Progenitor cell of endocrine pancreas (in vitro differentiated cells): ENCODE measurements around the gene GABRB3. TPM values are rescaled to one million over a fixed set of nuclear protein-coding genes. Genes with fewer than 3 reads are reported as not detected.

Experiments used
- DNase-seq: peaks from one replicate; pipeline ENCODE4 v3.0.0; 2021; ENCODE audit warnings: low spot score; ENCODE audit not compliant: unreplicated experiment
- H3K27ac Mint-ChIP-seq: 2 replicates; pipeline ENCODE4 v1.8.0; 2021; ENCODE audit warnings: mild to moderate bottlenecking, moderate library complexity, mixed read lengths
- H3K27me3 Mint-ChIP-seq: 2 replicates; pipeline ENCODE4 v1.8.0; 2021; ENCODE audit warnings: mixed read lengths
- H3K36me3 Mint-ChIP-seq: 2 replicates; pipeline ENCODE4 v1.8.0; 2022; ENCODE audit warnings: mixed read lengths; ENCODE audit not compliant: insufficient read depth
- H3K4me1 Mint-ChIP-seq: 2 replicates; pipeline ENCODE4 v1.8.0; 2021; ENCODE audit warnings: low read depth, mixed read lengths
- H3K4me3 Mint-ChIP-seq: 2 replicates; pipeline ENCODE4 v1.8.0; 2021; ENCODE audit warnings: low read depth, mild to moderate bottlenecking, moderate library complexity, mixed read lengths
- H3K9me3 Mint-ChIP-seq: 2 replicates; pipeline ENCODE4 v1.8.0; 2021; ENCODE audit warnings: low read depth, mixed read lengths
- CTCF ChIP-seq: fragments of 200-600 bp; sonication (generic); IDR thresholded peaks from one replicate; pipeline ENCODE4 v1.5.0; 2021; ENCODE audit warnings: antibody characterized with exemption, mild to moderate bottlenecking; ENCODE audit not compliant: unreplicated experiment
- total RNA-seq: library from RNA; stranded (reverse); gene quantifications from 2 replicates; pipeline ENCODE4 v1.2.1, GENCODE V29; 2021

Gene GABRB3
- total RNA-seq, 1 donor from 2014 or later, result 20.9 TPM

DNA sequence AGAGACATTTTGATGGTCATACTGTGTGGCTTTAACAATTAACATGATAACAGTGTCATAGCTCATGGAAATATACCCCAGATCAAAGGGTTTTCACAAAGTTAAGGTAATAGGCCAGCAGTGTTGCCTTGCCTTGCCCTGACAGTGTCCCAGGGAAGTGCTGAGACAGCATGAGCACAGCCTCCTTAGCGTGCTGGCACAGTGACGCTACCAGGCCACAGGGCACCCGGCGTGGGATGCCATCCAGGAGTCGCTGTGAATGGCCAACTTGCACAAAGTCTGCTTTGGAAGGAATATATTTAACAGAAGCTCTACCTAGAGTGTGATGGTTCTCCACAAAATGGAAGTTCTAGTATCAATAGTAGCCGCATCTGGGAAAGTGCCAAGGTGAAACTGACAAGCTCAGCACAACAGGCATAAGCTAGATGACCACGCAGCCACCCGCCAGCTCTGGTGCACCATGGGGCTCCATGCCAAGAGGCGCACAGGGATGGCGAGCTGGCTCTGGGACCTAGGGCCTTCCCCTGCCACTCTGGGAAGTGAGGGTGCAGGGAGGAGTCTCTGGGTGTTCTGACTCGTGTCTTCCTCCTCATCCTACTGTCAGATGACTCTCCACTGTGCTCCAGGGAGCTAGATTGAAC lies 86.2 kb downstream of the GABRB3 start:
- H3K4me1 Mint-ChIP-seq, result no peaks in the 10 kb centered on the region
- DNase-seq, result no peak
- H3K9me3 Mint-ChIP-seq, result no peaks in the 10 kb centered on the region
- H3K36me3 Mint-ChIP-seq, result no peaks in the 10 kb centered on the region
- no peaks in the 10 kb centered on the region for H3K27me3 Mint-ChIP-seq
- H3K27ac Mint-ChIP-seq, result no peak overlapping the region
- no peak overlapping the region for H3K4me3 Mint-ChIP-seq
- TF ChIP-seq CTCF, result no peak

DNA sequence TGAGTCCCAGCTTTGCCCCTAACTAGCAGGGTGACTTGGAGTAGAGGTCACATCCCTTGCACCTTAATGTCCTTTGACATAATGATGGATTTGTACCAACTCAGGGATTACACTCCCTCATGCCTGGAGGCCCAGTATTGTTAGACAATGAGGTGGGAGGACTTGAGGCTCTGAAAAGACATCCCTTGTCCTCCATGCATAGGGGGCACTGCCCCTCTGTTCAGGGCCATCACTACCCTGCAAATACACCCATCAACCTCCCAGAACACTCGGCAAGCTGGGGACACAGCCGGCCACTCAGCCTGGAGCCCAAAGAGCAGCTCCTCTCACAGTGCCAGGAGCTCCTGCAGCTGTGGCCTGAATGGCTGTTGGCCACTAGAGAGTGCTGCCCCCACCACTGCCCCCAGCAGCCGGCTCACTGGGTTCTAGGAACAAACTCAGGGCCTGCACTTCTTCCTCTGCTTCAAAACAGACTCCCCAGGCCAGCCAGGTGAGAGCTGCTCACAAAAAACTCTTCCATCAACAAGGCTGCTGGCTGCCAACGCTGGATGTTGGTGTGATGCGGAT lies 90.2 kb downstream of the GABRB3 start:
- Mint-ChIP-seq H3K9me3 (no peaks in the 10 kb centered on the region), H3K27me3 (peaks cover 3% of the 10 kb centered on the region), H3K36me3 (no peaks in the 10 kb centered on the region), H3K4me3 (no peak overlapping the region), H3K27ac (no peak overlapping the region), H3K4me1 (peaks cover 5% of the 10 kb centered on the region)
- TF ChIP-seq CTCF, result no peak
- no peak for DNase-seq

DNA sequence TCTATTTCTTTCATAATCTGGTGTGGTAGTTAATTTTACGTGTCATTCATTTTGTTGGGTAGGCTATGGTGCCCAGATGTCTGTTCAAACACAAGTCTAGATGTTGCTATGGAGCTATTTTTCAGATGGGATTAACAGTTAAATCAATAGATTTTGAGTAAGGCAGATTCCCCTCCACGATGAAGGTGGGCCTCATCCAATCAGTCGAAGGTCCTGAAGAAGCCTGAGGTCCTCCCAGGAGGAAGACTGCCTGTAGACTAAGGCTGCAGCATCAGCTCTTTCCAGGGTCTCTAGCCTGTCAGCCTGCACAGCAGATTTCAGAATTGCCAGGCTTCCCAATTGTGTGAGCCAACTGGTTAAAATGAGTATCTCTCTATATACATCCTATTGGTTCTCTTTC lies 92.9 kb downstream of the GABRB3 start:
- no peak for TF ChIP-seq CTCF
- no peak overlapping the region for H3K4me3 Mint-ChIP-seq
- H3K36me3 Mint-ChIP-seq, result no peaks in the 10 kb centered on the region
- peaks cover 7% of the 10 kb centered on the region for H3K4me1 Mint-ChIP-seq
- H3K27ac Mint-ChIP-seq, result no peak overlapping the region
- DNase-seq, result no peak
- peaks cover 3% of the 10 kb centered on the region for H3K27me3 Mint-ChIP-seq
- no peaks in the 10 kb centered on the region for H3K9me3 Mint-ChIP-seq

DNA sequence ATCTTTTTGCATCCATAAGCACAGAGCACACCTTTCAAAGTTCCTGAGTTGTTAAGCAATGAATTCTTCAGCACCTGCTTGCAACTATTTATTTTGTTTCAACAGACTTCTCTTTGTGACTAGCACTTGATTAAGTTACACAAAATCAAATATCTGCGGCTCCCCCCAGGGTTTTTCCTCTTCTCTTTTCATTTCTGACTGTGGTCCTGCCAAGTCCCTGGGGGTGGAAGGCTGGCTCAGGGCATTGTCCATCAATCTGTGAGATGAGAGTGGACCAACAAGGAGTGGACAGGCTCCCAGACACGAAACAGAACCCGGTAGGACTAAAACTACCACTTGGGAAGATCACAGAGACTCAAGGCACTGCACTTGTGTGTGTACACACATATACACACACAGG lies 96.8 kb downstream of the GABRB3 start:
- Mint-ChIP-seq H3K36me3 (no peaks in the 10 kb centered on the region), H3K27ac (no peak overlapping the region), H3K9me3 (no peaks in the 10 kb centered on the region), H3K4me3 (no peak overlapping the region), H3K4me1 (peaks cover 7% of the 10 kb centered on the region), H3K27me3 (peaks cover 3% of the 10 kb centered on the region)
- DNase-seq, result no peak
- TF ChIP-seq CTCF, result no peak

- TF ChIP-seq CTCF, result no peak
- Mint-ChIP-seq H3K36me3 (no peaks in the 10 kb centered on the region), H3K4me1 (peaks cover 2% of the 10 kb centered on the region), H3K4me3 (no peak overlapping the region), H3K27me3 (peaks cover 3% of the 10 kb centered on the region), H3K27ac (no peak overlapping the region), H3K9me3 (no peaks in the 10 kb centered on the region)
- DNase-seq, result no peak
Measured at GRCh38 chr15:26674467-26674866, 98.4 kb downstream of the GABRB3 start.
